HFF-Myc (cell line): ENCODE results near the gene ZPBP2.

ENCODE experiments used
- DNase-seq: peaks from one replicate; pipeline ENCODE4 v3.0.0-alpha.2; 2011; ENCODE audit warnings: low read depth; ENCODE audit errors: extremely low read depth
- H3K4me3 ChIP-seq: replicated peaks from 2 replicates; pipeline ENCODE4 v1.5.1; 2011; ENCODE audit warnings: low read depth, mild to moderate bottlenecking, control low read depth, low read length
- CTCF ChIP-seq: IDR thresholded peaks from 2 replicates; pipeline ENCODE4 v1.5.1; 2012; ENCODE audit warnings: mild to moderate bottlenecking, low read depth, low read length, control low read depth; ENCODE audit errors: missing control alignments

ZPBP2 gene

GRCh38 chr17:39826334-39826733 lies 41.7 kb upstream of the ZPBP2 start:
- no peak for TF ChIP-seq CTCF
- H3K4me3 ChIP-seq, result no peak overlapping the region
- DNase-seq, result no peak

- no peak for TF ChIP-seq CTCF
- H3K4me3 ChIP-seq, result no peak overlapping the region
- no peak for DNase-seq
Measured at GRCh38 chr17:39828443-39828842, 39.6 kb upstream of the ZPBP2 start.

- TF ChIP-seq CTCF, result no peak
- no peak overlapping the region for H3K4me3 ChIP-seq
- DNase-seq, result no peak
Measured at GRCh38 chr17:39831588-39831987, 36.4 kb upstream of the ZPBP2 start.

- TF ChIP-seq CTCF, result no peak
- no peak overlapping the region for H3K4me3 ChIP-seq
- no peak for DNase-seq
Measured at GRCh38 chr17:39834017-39834416, 34.0 kb upstream of the ZPBP2 start.

GRCh38 chr17:39835038-39835786 lies 32.8 kb upstream of the ZPBP2 start:
- no peak overlapping the region for H3K4me3 ChIP-seq
- no peak for TF ChIP-seq CTCF
- DNase-seq, result no peak

GRCh38 chr17:39836117-39836516 lies 31.9 kb upstream of the ZPBP2 start:
- no peak for DNase-seq
- no peak overlapping the region for H3K4me3 ChIP-seq
- TF ChIP-seq CTCF, result no peak

GRCh38 chr17:39838057-39838456 lies 29.9 kb upstream of the ZPBP2 start:
- TF ChIP-seq CTCF, result no peak
- no peak overlapping the region for H3K4me3 ChIP-seq

More at GRCh38 chr17:39838057-39838456, 29.9 kb upstream of the ZPBP2 start:
- DNase-seq, result no peak
